GM19193 (cell line): ENCODE results near the gene RABGAP1L.

Experiments
- POLR2A ChIP-seq: IDR thresholded peaks from 4 replicates; pipeline ENCODE4 v1.6.1; 2011; ENCODE audit not compliant: insufficient read depth, insufficient read length; ENCODE audit errors: extremely low read depth

Gene RABGAP1L

GRCh38 chr1:174413632-174414031 lies 254.3 kb downstream of the RABGAP1L start:
- TF ChIP-seq POLR2A = no peak

- no peak for TF ChIP-seq POLR2A
These were observed 254.9 kb downstream of the RABGAP1L start for GRCh38 chr1:174414203-174414602.

DNA sequence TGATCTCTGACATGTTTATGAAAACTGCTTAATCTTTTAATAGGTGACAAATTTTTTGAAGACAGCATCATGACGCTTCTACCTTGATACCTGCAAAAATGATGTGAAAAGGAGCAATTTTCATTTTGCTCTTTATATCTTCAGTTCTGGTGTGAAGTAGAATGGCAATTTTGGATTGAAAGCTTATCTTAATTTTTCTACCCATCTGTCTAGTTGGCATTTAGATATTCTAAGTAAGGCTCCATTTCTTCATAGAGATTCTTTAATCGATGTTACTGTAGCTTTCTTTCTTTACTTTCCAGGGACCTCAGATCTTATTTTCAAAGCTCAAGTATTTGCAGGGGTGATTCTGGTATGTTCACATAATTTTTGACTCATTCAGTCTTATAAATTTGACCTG lies 256.2 kb downstream of the RABGAP1L start:
- TF ChIP-seq POLR2A = no peak

- TF ChIP-seq POLR2A = no peak
These were observed 258.6 kb downstream of the RABGAP1L start for GRCh38 chr1:174417921-174418320.

- TF ChIP-seq POLR2A = no peak
These were observed 265.8 kb downstream of the RABGAP1L start for GRCh38 chr1:174425121-174425520.

DNA sequence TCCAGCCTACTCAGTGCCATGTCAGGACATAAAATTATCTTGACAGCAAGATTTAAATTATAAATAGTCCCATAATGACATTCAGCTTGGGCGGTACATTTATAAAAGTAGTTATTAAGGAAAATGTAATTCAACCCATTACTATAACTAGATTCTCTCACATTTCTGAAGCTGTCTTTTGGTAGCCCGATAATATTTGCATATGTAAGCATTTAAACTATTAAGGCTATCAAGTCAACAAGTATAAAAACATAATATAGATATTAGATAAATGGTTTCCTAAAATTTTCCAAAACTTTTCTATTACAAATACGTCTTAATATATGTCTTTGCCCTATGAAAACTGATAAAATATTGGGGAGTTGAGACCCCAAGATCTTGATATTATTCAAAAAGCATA lies 266.8 kb downstream of the RABGAP1L start:
- no peak for TF ChIP-seq POLR2A

DNA sequence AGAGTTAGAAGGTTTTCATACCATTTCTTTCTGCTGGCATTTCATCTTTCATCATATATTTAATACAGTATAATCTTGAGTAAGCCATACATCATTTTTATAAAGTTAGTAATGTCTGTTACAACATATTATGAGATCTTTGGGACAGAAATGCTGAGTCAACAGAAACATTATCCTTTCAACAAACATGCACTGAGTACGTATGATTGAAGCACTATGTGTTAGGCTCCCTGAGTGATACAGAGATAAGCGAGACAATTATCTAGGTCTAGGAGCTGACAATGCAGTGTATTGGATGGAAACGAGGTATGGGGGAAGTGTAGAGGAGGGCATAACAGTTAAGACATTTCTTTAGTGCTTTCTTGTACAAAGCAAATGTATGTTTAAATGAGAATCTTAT lies 268.7 kb downstream of the RABGAP1L start:
- TF ChIP-seq POLR2A = no peak

GRCh38 chr1:174428739-174429138 lies 269.4 kb downstream of the RABGAP1L start:
- no peak for TF ChIP-seq POLR2A

DNA sequence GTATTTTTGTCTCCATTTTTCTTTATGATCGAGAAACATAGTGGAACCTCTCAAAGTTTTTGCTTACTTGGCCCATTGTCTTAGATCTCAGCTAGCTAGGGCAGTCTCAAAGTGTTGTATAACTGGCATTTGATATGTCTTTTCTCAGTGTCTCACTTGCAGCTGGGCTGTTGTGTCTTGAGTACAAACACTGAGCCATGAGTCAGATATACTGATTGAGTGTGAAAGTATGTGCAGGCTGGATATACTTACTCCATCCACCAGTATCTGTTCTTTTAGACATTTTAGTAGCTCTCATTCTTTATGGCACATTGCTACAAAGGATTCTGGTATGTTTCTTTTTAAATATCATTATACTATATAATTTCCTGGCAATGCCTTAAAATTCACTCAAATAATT lies 274.1 kb downstream of the RABGAP1L start:
- no peak for TF ChIP-seq POLR2A

- TF ChIP-seq POLR2A = no peak
These were observed 286.0 kb downstream of the RABGAP1L start for GRCh38 chr1:174445351-174445750.

DNA sequence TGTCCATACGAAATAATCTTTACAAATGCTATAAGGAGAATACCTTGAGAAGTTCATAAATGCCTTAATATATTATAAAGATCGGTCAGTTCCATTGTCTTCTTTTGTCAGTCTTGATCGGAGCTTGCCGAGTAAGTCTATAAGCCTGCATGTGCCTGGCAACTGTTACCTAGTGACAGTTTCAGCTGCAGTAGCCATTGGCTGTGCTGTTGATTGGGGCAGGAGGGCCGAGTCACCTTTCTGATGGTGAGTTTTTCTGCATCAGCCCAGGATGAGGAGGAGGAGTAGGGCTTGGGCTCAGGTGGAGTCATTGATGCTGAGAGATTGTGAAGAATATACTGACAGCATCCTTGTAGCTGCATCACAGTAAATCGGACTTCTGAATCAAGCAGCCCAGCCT lies 286.5 kb downstream of the RABGAP1L start:
- TF ChIP-seq POLR2A = no peak

DNA sequence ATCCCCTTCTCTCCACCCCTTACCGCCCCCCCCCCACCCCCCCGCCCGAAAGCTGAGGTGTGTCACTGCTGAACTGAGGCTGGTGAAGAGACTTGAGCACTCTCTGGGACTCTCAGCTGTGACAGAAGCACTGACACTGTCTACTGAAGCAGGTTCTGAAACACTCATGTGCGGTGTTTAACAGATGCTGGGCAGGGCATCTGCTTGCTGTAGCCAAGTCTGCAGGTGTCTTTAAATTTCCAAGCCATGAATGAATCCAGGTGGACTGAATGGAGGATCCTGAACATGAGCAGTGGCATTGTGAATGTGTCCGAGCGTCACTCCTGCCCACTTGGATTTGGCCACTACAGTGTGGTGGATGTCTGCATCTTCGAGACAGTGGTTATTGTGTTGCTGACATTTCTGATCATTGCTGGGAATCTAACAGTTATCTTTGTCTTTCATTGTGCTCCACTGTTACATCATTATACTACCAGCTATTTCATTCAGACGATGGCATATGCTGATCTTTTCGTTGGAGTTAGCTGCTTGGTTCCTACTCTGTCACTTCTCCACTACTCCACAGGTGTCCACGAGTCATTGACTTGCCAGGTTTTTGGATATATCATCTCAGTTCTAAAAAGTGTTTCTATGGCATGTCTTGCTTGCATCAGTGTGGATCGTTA lies 288.7 kb downstream of the RABGAP1L start, which contains the start of gene GPR52:
Gene GPR52 (plus strand): TSS at position 99 of the 665 bp plus-strand sequence. CDS start 148 bp downstream, at position 247.
- no peak for TF ChIP-seq POLR2A

- no peak for TF ChIP-seq POLR2A
These were observed 289.2 kb downstream of the RABGAP1L start for GRCh38 chr1:174448531-174448883.

- no peak for TF ChIP-seq POLR2A
These were observed 289.7 kb downstream of the RABGAP1L start for GRCh38 chr1:174448974-174449373.

DNA sequence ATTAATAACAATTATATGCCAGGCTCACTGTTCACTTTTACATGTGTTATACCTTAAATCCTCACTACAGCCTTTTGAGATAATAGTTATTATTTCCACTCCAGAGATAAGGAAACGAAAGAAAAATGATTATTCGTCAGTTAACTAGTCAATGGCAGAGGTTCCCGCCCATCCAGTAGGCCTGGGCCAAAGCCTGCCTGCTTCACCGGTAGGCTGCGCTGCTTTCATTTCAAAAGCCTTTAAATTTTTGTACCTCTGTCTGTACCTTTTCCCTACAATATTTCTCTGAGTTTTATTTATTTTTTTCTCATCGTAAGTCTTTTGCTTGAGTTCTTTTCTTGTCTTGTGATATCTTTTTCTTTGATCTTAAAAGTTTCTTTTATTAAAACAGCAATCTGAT lies 292.1 kb downstream of the RABGAP1L start:
- no peak for TF ChIP-seq POLR2A

DNA sequence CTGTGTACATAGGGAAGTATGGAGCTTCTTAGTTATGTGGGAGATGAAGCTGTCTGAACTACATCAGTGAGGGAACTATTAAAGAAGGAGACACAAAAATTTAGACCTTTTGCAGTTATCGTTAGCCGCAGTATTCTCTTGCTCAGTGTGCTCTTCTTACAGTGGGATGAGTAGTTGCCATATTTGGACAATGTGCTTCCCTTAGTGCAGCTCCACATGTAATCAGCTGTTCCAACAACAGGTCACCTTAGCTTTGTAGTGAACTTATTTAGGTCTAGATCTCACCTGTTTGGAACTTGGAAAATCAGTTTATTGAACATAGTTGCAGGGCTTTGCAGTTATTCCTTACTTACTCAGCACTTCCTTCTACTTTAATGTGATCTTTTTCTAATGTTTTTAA lies 306.5 kb downstream of the RABGAP1L start:
- no peak for TF ChIP-seq POLR2A

DNA sequence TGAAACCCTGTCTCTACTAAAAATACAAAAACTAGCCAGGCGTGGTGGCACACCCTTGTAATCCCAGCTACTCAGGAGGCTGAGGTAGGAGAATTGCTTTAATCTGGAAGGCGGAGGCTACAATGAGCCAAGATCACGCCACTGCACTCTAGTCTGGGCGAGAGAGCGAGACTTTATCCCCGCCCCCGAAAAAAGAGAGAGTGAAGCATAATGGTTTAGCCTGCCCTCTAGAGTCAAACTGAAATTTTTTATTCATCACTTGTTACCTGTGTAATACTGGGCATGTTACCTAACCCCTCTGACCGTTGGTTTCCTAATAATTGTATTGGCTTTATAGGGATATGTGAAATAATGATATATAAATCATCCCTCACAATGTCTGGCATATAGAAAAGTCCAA lies 307.3 kb downstream of the RABGAP1L start:
- TF ChIP-seq POLR2A = no peak
